ENCODE data around the gene PPT2. TPM values are rescaled to one million over a fixed set of nuclear protein-coding genes. Genes with fewer than 3 reads are reported as not detected.
A peak's percentile ranks its signal among the peaks of the same experiment; 100 is the strongest.

The PPT2 gene
- total RNA-seq, 1 experiment from 2014 or later, result 30.0 TPM

- TF ChIP-seq, protein P1, sequence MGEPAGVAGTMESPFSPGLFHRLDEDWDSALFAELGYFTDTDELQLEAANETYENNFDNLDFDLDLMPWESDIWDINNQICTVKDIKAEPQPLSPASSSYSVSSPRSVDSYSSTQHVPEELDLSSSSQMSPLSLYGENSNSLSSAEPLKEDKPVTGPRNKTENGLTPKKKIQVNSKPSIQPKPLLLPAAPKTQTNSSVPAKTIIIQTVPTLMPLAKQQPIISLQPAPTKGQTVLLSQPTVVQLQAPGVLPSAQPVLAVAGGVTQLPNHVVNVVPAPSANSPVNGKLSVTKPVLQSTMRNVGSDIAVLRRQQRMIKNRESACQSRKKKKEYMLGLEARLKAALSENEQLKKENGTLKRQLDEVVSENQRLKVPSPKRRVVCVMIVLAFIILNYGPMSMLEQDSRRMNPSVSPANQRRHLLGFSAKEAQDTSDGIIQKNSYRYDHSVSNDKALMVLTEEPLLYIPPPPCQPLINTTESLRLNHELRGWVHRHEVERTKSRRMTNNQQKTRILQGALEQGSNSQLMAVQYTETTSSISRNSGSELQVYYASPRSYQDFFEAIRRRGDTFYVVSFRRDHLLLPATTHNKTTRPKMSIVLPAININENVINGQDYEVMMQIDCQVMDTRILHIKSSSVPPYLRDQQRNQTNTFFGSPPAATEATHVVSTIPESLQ (CRISPR knock-in tag; IDR thresholded peaks at IDR 0.05), result no peak
- TF ChIP-seq ELF4 (CRISPR knock-in tag; IDR thresholded peaks at IDR 0.05; ENCODE audit: low read depth), result no peak
- TF ChIP-seq, protein P2, sequence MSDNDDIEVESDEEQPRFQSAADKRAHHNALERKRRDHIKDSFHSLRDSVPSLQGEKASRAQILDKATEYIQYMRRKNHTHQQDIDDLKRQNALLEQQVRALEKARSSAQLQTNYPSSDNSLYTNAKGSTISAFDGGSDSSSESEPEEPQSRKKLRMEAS (CRISPR knock-in tag; IDR thresholded peaks at IDR 0.05), result peak; percentile 17; the same call in 1 of the 2 replicates
- TF ChIP-seq ETV6 (CRISPR knock-in tag; IDR thresholded peaks at IDR 0.05), result no peak
Observed at GRCh38 chr6:32175711-32176475, 22.0 kb downstream of the PPT2 start, which contains the start of gene AGPAT1 (continued).

DNA sequence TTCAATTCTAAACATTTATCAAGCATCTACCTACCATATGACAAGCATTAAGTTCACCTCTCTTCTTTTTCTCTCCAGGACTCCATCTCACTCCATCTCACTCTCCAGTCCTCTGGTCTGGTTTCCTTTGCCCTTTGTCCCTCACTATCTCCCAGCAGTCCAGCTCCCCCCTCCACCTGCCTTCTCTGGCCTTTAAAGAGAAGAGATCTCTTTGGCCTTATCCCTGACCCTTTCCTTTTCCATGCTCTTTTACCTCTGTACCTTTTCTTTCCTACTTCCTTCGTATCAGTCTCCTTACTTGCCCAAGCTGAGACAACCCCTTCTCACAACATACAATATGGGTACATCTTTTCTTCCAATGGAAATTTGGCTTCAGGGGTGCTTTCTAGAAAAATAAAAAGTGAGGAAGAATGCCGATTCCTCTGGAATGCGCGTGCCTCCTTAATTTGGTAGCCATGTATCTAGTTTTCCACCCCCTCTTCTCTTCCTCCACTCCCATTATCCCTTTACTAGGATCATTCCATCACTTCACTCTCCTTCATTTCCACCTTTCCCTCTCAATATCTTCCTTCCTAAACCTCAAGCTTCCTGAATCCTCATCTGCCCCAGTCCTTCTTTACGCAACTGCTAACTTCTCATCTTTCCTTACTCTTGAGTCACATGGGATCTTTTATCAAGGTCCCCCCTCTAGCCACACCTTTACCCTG lies 22.7 kb downstream of the PPT2 start:
- ChIA-PET CTCF (interaction anchor here (0.5 to 2.6 kb wide), 14 partner anchors 10 to 262 kb away, joined by 3 to 30 read pairs (median 4); partner anchors contain the start of genes GPSM3 and PBX2), POLR2A (interaction anchor here (0.6 to 3.7 kb wide), 5 partner anchors 9 to 58 kb away, joined by 3 to 25 read pairs (median 5); partner anchors contain the start of gene FKBPL)
- TF ChIP-seq NFATC4 (CRISPR knock-in tag; IDR thresholded peaks at IDR 0.05) (no peak), AFF4 (CRISPR knock-in tag; IDR thresholded peaks at IDR 0.05; ENCODE audit: borderline replicate concordance) (no peak), ZNF263 (CRISPR knock-in tag; IDR thresholded peaks at IDR 0.05; ENCODE audit: low read depth) (no peak), USF1 (CRISPR knock-in tag; IDR thresholded peaks at IDR 0.05) (no peak), ERG (CRISPR knock-in tag; IDR thresholded peaks at IDR 0.05) (0 out of 2 replicates have a peak, but pooled peaks have one; percentile 31)
- H3K4me1 Mint-ChIP-seq, result peaks cover 38% of the 10 kb centered on the region
- peak overlapping the region; percentile 98 for H3K27ac Mint-ChIP-seq
- H3K36me3 Mint-ChIP-seq, result peaks cover 23% of the 10 kb centered on the region
- ATAC-seq (no peak), DNase-seq (ENCODE audit: low spot score) (no peak)
- H3K9me3 Mint-ChIP-seq, result no peaks in the 10 kb centered on the region
- H3K4me3 Mint-ChIP-seq, result peak overlapping the region; percentile 82
- no peaks in the 10 kb centered on the region for H3K27me3 Mint-ChIP-seq (ENCODE audit: low read depth)

GRCh38 chr6:32177183-32177787 lies 23.3 kb downstream of the PPT2 start:
- H3K4me3 Mint-ChIP-seq, result peak overlapping the region; percentile 82
- H3K36me3 Mint-ChIP-seq, result peaks cover 23% of the 10 kb centered on the region
- CTCF ChIA-PET, result interaction anchor here (0.6 to 2.6 kb wide), 12 partner anchors 10 to 488 kb away, joined by 3 to 30 read pairs (median 4); partner anchors contain the start of genes GPSM3 and PBX2
- H3K27me3 Mint-ChIP-seq (ENCODE audit: low read depth), result no peaks in the 10 kb centered on the region
- peak overlapping the region; percentile 98 for H3K27ac Mint-ChIP-seq
- POLR2A ChIA-PET, result interaction anchor here (0.6 to 3.7 kb wide), 10 partner anchors 10 to 794 kb away, joined by 3 to 25 read pairs (median 5); partner anchors contain the start of genes FKBPL, GPSM3 and PBX2
- ATAC-seq (peak; percentile 14), DNase-seq (ENCODE audit: low spot score) (peak; percentile 50)
- peaks cover 38% of the 10 kb centered on the region for H3K4me1 Mint-ChIP-seq
- H3K9me3 Mint-ChIP-seq, result no peaks in the 10 kb centered on the region
- TF ChIP-seq ZSCAN18 (CRISPR knock-in tag; IDR thresholded peaks at IDR 0.05) (no peak), PREB (CRISPR knock-in tag; IDR thresholded peaks at IDR 0.05; ENCODE audit: borderline replicate concordance) (no peak), AFF4 (CRISPR knock-in tag; IDR thresholded peaks at IDR 0.05; ENCODE audit: borderline replicate concordance) (no peak), TEAD1 (CRISPR knock-in tag; IDR thresholded peaks at IDR 0.05) (0 out of 2 replicates have a peak, but pooled peaks have one; percentile 11)

Data from WTC11 (cell line).